ENCODE results near the gene STX7.

DNA sequence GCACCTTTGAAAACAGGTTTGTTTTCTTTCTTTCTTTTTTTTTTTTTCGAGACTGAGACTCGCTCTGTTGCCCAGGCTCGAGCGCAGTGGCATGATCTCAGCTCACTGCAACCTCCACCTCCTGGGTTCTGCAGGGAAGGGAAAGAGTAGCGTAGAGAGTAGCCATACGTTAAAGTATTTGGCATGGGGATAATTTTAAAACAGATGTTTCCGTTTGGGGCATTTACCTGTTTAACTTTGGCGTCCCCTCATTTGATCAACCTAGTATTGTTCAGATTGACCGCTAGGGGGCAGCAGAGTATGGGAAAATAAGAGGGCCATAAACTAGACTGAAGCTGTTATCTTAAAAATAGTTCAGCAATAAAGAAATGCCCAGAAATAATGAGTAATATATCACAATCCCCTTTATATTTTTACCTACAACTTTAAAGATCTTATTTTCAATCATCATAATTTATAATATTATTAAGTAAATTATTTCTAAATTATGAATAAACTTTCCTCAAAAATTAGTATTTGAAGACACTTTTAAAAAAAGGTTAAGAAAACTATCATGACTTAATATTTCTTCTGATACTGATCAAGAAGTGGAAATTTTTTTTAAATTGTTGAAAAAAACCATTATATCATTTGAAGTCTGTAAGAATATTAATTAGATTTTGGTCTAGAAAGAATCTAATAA, 17.5 kb upstream of the STX7 start:
- TF ChIP-seq, protein P1, sequence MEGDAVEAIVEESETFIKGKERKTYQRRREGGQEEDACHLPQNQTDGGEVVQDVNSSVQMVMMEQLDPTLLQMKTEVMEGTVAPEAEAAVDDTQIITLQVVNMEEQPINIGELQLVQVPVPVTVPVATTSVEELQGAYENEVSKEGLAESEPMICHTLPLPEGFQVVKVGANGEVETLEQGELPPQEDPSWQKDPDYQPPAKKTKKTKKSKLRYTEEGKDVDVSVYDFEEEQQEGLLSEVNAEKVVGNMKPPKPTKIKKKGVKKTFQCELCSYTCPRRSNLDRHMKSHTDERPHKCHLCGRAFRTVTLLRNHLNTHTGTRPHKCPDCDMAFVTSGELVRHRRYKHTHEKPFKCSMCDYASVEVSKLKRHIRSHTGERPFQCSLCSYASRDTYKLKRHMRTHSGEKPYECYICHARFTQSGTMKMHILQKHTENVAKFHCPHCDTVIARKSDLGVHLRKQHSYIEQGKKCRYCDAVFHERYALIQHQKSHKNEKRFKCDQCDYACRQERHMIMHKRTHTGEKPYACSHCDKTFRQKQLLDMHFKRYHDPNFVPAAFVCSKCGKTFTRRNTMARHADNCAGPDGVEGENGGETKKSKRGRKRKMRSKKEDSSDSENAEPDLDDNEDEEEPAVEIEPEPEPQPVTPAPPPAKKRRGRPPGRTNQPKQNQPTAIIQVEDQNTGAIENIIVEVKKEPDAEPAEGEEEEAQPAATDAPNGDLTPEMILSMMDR (IDR thresholded peaks at IDR 0.05): peak; percentile 74 to 96 (median 86)
- no peak for TF ChIP-seq POLR2A (IDR thresholded peaks at IDR 0.05)
